Nephron progenitor cell (in vitro differentiated cells): ENCODE measurements around the gene TAOK1.

ENCODE experiments used
- DNase-seq: peaks from one replicate; pipeline ENCODE4 v3.0.0; 2021
- H3K27ac Mint-ChIP-seq: 2 replicates; pipeline ENCODE4 v1.8.0; 2021; ENCODE audit warnings: mild to moderate bottlenecking, moderate library complexity, mixed read lengths
- H3K27me3 Mint-ChIP-seq: 2 replicates; pipeline ENCODE4 v1.8.0; 2021; ENCODE audit warnings: mild to moderate bottlenecking, low read depth, mixed read lengths; ENCODE audit not compliant: poor library complexity
- H3K36me3 Mint-ChIP-seq: 2 replicates; pipeline ENCODE4 v1.8.0; 2021; ENCODE audit warnings: low read depth, mixed read lengths
- H3K4me1 Mint-ChIP-seq: 2 replicates; pipeline ENCODE4 v1.8.0; 2021; ENCODE audit warnings: mixed read lengths
- H3K4me3 Mint-ChIP-seq: 2 replicates; pipeline ENCODE4 v1.8.0; 2021; ENCODE audit warnings: mild to moderate bottlenecking, moderate library complexity, mixed read lengths
- H3K9me3 Mint-ChIP-seq: 2 replicates; pipeline ENCODE4 v1.8.0; 2021; ENCODE audit warnings: mild to moderate bottlenecking, moderate library complexity, mixed read lengths
- TF ChIP-seq, protein P1 (sequence below): fragments of 200-600 bp; sonication (generic); IDR thresholded peaks from 2 replicates; pipeline ENCODE4 v1.5.0; 2021; ENCODE audit warnings: antibody characterized with exemption

TAOK1 gene

GRCh38 chr17:29596811-29597210, 206.6 kb downstream of the TAOK1 start:
- no peaks in the 10 kb centered on the region for H3K36me3 Mint-ChIP-seq
- DNase-seq, result no peak
- no peak overlapping the region for H3K27ac Mint-ChIP-seq
- H3K27me3 Mint-ChIP-seq, result peaks cover 16% of the 10 kb centered on the region
- no peaks in the 10 kb centered on the region for H3K9me3 Mint-ChIP-seq
- H3K4me1 Mint-ChIP-seq, result peaks cover 80% of the 10 kb centered on the region
- TF ChIP-seq, protein P1, sequence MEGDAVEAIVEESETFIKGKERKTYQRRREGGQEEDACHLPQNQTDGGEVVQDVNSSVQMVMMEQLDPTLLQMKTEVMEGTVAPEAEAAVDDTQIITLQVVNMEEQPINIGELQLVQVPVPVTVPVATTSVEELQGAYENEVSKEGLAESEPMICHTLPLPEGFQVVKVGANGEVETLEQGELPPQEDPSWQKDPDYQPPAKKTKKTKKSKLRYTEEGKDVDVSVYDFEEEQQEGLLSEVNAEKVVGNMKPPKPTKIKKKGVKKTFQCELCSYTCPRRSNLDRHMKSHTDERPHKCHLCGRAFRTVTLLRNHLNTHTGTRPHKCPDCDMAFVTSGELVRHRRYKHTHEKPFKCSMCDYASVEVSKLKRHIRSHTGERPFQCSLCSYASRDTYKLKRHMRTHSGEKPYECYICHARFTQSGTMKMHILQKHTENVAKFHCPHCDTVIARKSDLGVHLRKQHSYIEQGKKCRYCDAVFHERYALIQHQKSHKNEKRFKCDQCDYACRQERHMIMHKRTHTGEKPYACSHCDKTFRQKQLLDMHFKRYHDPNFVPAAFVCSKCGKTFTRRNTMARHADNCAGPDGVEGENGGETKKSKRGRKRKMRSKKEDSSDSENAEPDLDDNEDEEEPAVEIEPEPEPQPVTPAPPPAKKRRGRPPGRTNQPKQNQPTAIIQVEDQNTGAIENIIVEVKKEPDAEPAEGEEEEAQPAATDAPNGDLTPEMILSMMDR, result no peak
- H3K4me3 Mint-ChIP-seq, result no peak overlapping the region

- Mint-ChIP-seq H3K9me3 (no peaks in the 10 kb centered on the region), H3K27me3 (peaks cover 10% of the 10 kb centered on the region), H3K4me3 (peak overlapping the region; percentile 66), H3K36me3 (no peaks in the 10 kb centered on the region), H3K4me1 (peaks cover 74% of the 10 kb centered on the region), H3K27ac (peak overlapping the region; percentile 72)
- DNase-seq, result no peak
- TF ChIP-seq, protein P1, result no peak
These were observed 207.4 kb downstream of the TAOK1 start for GRCh38 chr17:29597361-29598172.
